Neural crest cell (in vitro differentiated cells): ENCODE results near the gene CGAS. TPM values are rescaled to one million over a fixed set of nuclear protein-coding genes. Genes with fewer than 3 reads are reported as not detected.
A peak's percentile ranks its signal among the peaks of the same experiment; 100 is the strongest.
"Not testable (repeated sequence)": the region's sequence is repeated elsewhere in the genome, so short reads cannot be mapped to it uniquely, and the experiment has no call there.

Experiments used
- DNase-seq: peaks from one replicate; pipeline ENCODE4 v3.0.0; 2021; ENCODE audit warnings: low read depth, mixed read lengths, low spot score
- H3K27ac Mint-ChIP-seq: one replicate; pipeline ENCODE4 v1.8.0; 2021; ENCODE audit warnings: mild to moderate bottlenecking, mixed read lengths; ENCODE audit not compliant: unreplicated experiment
- H3K27me3 Mint-ChIP-seq: 2 replicates; pipeline ENCODE4 v1.8.0; 2021; ENCODE audit warnings: low read depth, mild to moderate bottlenecking, mixed read lengths
- H3K36me3 Mint-ChIP-seq: 2 replicates; pipeline ENCODE4 v1.8.0; 2021; ENCODE audit warnings: low read depth, mild to moderate bottlenecking, mixed read lengths
- H3K4me1 Mint-ChIP-seq: 2 replicates; pipeline ENCODE4 v1.8.0; 2021; ENCODE audit warnings: mixed read lengths
- H3K4me3 Mint-ChIP-seq: one replicate; pipeline ENCODE4 v1.8.0; 2021; ENCODE audit warnings: mild to moderate bottlenecking, mixed read lengths
- H3K9me3 Mint-ChIP-seq: 2 replicates; pipeline ENCODE4 v1.8.0; 2021; ENCODE audit warnings: mixed read lengths
- total RNA-seq: library from RNA; stranded (reverse); gene quantifications from 2 replicates; pipeline ENCODE4 v1.2.1, GENCODE V29; 2021
- TF ChIP-seq, protein P1 (sequence below): fragments of 200-600 bp; sonication (generic); conservative IDR thresholded peaks from 2 replicates; pipeline ENCODE4 v1.5.0; 2021; ENCODE audit warnings: antibody characterized with exemption, mild to moderate bottlenecking

CGAS gene
- total RNA-seq, 1 donor from 2014 or later: 0.63 TPM

- no peak for DNase-seq
- Mint-ChIP-seq H3K36me3 (no peaks in the 10 kb centered on the region), H3K27ac (no peak overlapping the region), H3K27me3 (peaks cover 26% of the 10 kb centered on the region), H3K4me3 (peak overlapping the region; percentile 86), H3K4me1 (peaks cover 10% of the 10 kb centered on the region), H3K9me3 (no peaks in the 10 kb centered on the region)
- TF ChIP-seq, protein P1, sequence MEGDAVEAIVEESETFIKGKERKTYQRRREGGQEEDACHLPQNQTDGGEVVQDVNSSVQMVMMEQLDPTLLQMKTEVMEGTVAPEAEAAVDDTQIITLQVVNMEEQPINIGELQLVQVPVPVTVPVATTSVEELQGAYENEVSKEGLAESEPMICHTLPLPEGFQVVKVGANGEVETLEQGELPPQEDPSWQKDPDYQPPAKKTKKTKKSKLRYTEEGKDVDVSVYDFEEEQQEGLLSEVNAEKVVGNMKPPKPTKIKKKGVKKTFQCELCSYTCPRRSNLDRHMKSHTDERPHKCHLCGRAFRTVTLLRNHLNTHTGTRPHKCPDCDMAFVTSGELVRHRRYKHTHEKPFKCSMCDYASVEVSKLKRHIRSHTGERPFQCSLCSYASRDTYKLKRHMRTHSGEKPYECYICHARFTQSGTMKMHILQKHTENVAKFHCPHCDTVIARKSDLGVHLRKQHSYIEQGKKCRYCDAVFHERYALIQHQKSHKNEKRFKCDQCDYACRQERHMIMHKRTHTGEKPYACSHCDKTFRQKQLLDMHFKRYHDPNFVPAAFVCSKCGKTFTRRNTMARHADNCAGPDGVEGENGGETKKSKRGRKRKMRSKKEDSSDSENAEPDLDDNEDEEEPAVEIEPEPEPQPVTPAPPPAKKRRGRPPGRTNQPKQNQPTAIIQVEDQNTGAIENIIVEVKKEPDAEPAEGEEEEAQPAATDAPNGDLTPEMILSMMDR: no peak
Observed at GRCh38 chr6:73388433-73388799, 63.7 kb downstream of the CGAS start.

GRCh38 chr6:73382462-73383113 is 69.5 kb downstream of the CGAS start:
- H3K4me3 Mint-ChIP-seq: no peak overlapping the region
- no peaks in the 10 kb centered on the region for H3K27me3 Mint-ChIP-seq

DNA sequence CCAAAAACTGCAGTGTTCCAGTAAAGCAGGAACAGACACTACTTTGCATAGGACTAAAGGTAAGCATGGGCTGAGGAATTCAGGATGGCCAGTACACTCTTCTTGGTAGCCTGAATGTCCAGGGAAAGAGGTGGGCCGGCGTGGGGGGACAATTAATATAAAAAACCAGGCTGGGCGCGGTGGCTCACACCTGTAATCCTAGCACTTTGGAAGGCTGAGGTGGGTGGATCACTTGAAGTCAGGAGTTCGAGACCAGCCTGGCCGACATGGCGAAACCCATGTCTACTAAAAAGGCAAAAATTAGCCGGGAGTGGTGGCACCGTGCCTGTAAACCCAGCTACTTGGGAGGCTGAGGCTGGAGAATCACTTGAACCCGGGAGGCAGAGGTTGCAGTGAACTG is 70.6 kb downstream of the CGAS start:
- H3K27ac Mint-ChIP-seq, H3K4me1 Mint-ChIP-seq, DNase-seq, H3K27me3 Mint-ChIP-seq, H3K9me3 Mint-ChIP-seq, H3K4me3 Mint-ChIP-seq, H3K36me3 Mint-ChIP-seq: not testable (repeated sequence)

More at GRCh38 chr6:73382462-73383113, 69.5 kb downstream of the CGAS start:
- DNase-seq: no peak
- Mint-ChIP-seq H3K9me3 (no peaks in the 10 kb centered on the region), H3K27ac (no peak overlapping the region), H3K36me3 (no peaks in the 10 kb centered on the region), H3K4me1 (no peaks in the 10 kb centered on the region)
- TF ChIP-seq, protein P1: no peak

GRCh38 chr6:73377225-73377624 is 74.9 kb downstream of the CGAS start:
- H3K9me3 Mint-ChIP-seq: no peaks in the 10 kb centered on the region
- H3K4me3 Mint-ChIP-seq: no peak overlapping the region
- no peak overlapping the region for H3K27ac Mint-ChIP-seq
- H3K4me1 Mint-ChIP-seq: no peaks in the 10 kb centered on the region
- no peak for DNase-seq
- no peaks in the 10 kb centered on the region for H3K27me3 Mint-ChIP-seq
- TF ChIP-seq, protein P1: no peak
- no peaks in the 10 kb centered on the region for H3K36me3 Mint-ChIP-seq

GRCh38 chr6:73375216-73375615 is 76.9 kb downstream of the CGAS start:
- H3K4me3 Mint-ChIP-seq: no peak overlapping the region
- TF ChIP-seq, protein P1: no peak
- DNase-seq: no peak

More at GRCh38 chr6:73375216-73375615, 76.9 kb downstream of the CGAS start:
- no peaks in the 10 kb centered on the region for H3K9me3 Mint-ChIP-seq
- no peak overlapping the region for H3K27ac Mint-ChIP-seq
- H3K4me1 Mint-ChIP-seq: no peaks in the 10 kb centered on the region
- no peaks in the 10 kb centered on the region for H3K36me3 Mint-ChIP-seq
- no peaks in the 10 kb centered on the region for H3K27me3 Mint-ChIP-seq

Other genes starting within 250 kb of the CGAS start
- gene KHDC1L, start 226.8 kb downstream of the CGAS start, total RNA-seq: 1.0 TPM in 1 of 2 replicates, not detected in the other
- gene KHDC1, start 189.1 kb downstream of the CGAS start, total RNA-seq: 12.6 and 12.9 TPM in 2 replicates
- not detected in 2 replicates for gene DPPA5, start 98.0 kb downstream of the CGAS start, total RNA-seq
- gene KHDC3L, start 89.6 kb downstream of the CGAS start, total RNA-seq: not detected in 2 replicates
- not detected in 2 replicates for gene OOEP, start 82.4 kb downstream of the CGAS start, total RNA-seq
- gene DDX43, start 57.5 kb downstream of the CGAS start, total RNA-seq: not detected in 2 replicates
- gene MTO1, start 9.4 kb upstream of the CGAS start, total RNA-seq: 26.5 and 27.5 TPM in 2 replicates
- 11,869 and 11,975 TPM in 2 replicates for gene EEF1A1, start 68.7 kb upstream of the CGAS start, total RNA-seq
- 10.7 and 10.8 TPM in 2 replicates for gene SLC17A5, start 201.7 kb upstream of the CGAS start, total RNA-seq
- gene CD109, start 243.9 kb upstream of the CGAS start, total RNA-seq: 0.73 and 0.84 TPM in 2 replicates